Heart left ventricle (tissue), 13 donors: ENCODE results near the gene C14orf132.

ENCODE experiments used
- CTCF ChIP-seq, 12 donors: fragments of 200-600 bp; sonication (generic) in 4 of 12; IDR thresholded peaks; one replicate each; pipeline versions ENCODE4 v1.5.0 to v1.8.0; 2018 to 2022; ENCODE audit warnings: antibody characterized with exemption in 12 of 12, mild to moderate bottlenecking in 5 of 12
- POLR2A ChIP-seq, 2 donors: fragments of 450-650 bp; IDR thresholded peaks; one replicate each; pipeline ENCODE4 v1.6.1; 2017; ENCODE audit warnings: antibody characterized with exemption in 2 of 2, mild to moderate bottlenecking in 2 of 2, moderate library complexity in 2 of 2
- donor health status: ischemic (EF 13 %, LVEDD 7.1; RV severe dilation, severe dysfunction).
- donor health status: DM: no; HTN: yes; CAD: no.
- donor health status: DM: no; HTN: no; CAD: no.
- donor health status: ischemic (EF 25% LVEDD 6.9; RV normal size, moderate dysfunction).
- donor health status: ischemic (EF 25% LVEDD 5.7; RV mildly dilated, moderate dysfunction).
- donor health status: ischemic (EF 35%, LVEDD 5.7; RV mildly dilated, moderate dysfunction).
- donor health status: nonischemic (EF 11% LVEDD 7.7; RV severe dilation, severe dysfunction).
- donor health status: DM: yes; HTN: yes; CAD: no.
- donor health status: PGD.
- donor health status: ischemic (EF 29% LVEDD 5.4; RV normal size, mild dysfunction).
- donor health status: nonischemic (EF 23%, LVEDD 6.1; RV moderate dilation, normal function).

GRCh38 chr14:96094656-96095055 is 55.5 kb downstream of the C14orf132 start:
- TF ChIP-seq CTCF (IDR thresholded peaks at IDR 0.05) (no peak), POLR2A (IDR thresholded peaks at IDR 0.05) (no peak)
